ENCODE measurements around the gene WNT16.

The WNT16 gene

GRCh38 chr7:121323515-121324302, 5.1 kb upstream of the WNT16 start:
- H3K27ac Mint-ChIP-seq, result no peak overlapping the region
- H3K9me3 Mint-ChIP-seq, result no peaks in the 10 kb centered on the region
- no peak overlapping the region for H3K4me3 Mint-ChIP-seq
- peaks cover 40% of the 10 kb centered on the region for H3K27me3 Mint-ChIP-seq (ENCODE audit: low read depth)
- no peaks in the 10 kb centered on the region for H3K36me3 Mint-ChIP-seq (ENCODE audit: low read depth)
- DNase-seq (ENCODE audit: low spot score), result no peak
- H3K4me1 Mint-ChIP-seq (ENCODE audit: low read depth), result peaks cover 3% of the 10 kb centered on the region

DNA sequence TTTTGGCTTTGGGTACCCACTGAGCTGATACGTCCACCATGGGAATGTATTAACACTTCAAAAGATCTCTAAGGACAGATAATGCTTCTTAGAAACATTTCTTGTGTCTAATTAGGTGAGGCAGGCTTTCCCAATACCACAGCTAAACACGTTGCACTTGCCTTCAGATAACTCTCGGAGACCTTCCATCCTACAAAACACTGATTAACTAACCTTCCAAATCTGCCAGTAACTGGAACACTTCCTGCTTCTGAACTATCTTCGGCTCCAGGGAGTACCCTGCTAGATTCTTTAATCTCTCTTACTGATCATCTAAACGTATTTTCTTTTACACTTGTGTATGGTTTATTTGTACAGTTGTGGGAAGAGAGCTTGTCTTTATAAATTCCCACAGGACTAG, 1.1 kb upstream of the WNT16 start:
- Mint-ChIP-seq H3K27ac (no peak overlapping the region), H3K27me3 (ENCODE audit: low read depth) (peaks cover 66% of the 10 kb centered on the region), H3K4me3 (no peak overlapping the region), H3K36me3 (ENCODE audit: low read depth) (no peaks in the 10 kb centered on the region), H3K4me1 (ENCODE audit: low read depth) (peaks cover 15% of the 10 kb centered on the region), H3K9me3 (no peaks in the 10 kb centered on the region)
- no peak for DNase-seq (ENCODE audit: low spot score)

DNA sequence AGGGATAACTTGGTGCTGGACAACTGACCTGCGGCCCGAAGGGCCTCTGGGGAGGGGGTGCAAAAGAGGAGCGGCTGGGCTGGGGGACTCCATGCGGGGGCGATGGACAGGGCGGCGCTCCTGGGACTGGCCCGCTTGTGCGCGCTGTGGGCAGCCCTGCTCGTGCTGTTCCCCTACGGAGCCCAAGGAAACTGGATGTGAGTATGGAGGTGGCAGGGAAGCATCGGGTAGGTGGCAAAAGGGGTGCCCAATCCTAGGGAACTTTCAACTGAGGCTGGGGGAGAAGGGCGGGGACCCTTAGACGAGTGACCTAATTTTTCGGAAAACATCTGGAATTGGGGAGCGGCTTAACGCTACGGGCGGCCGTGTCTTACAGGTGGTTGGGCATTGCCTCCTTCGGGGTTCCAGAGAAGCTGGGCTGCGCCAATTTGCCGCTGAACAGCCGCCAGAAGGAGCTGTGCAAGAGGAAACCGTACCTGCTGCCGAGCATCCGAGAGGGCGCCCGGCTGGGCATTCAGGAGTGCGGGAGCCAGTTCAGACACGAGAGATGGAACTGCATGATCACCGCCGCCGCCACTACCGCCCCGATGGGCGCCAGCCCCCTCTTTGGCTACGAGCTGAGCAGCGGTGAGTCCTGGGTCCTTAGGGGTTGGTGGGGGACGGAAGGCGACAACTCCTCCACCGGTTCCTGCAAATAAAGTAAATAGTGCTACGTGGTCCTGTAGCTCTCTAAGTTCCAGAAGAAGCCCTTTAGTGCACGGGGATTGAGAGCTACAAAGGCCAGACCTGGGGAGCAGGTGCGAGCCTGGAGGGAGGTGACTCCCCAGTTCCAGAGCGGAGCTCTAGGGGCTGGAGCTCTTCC, 622 bp downstream of the WNT16 start:
- Mint-ChIP-seq H3K4me1 (ENCODE audit: low read depth) (peaks cover 15% of the 10 kb centered on the region), H3K9me3 (no peaks in the 10 kb centered on the region), H3K4me3 (peak overlapping the region; percentile 62), H3K36me3 (ENCODE audit: low read depth) (no peaks in the 10 kb centered on the region), H3K27me3 (ENCODE audit: low read depth) (peaks cover 63% of the 10 kb centered on the region), H3K27ac (no peak overlapping the region)
- DNase-seq (ENCODE audit: low spot score), result peak; percentile 17

DNA sequence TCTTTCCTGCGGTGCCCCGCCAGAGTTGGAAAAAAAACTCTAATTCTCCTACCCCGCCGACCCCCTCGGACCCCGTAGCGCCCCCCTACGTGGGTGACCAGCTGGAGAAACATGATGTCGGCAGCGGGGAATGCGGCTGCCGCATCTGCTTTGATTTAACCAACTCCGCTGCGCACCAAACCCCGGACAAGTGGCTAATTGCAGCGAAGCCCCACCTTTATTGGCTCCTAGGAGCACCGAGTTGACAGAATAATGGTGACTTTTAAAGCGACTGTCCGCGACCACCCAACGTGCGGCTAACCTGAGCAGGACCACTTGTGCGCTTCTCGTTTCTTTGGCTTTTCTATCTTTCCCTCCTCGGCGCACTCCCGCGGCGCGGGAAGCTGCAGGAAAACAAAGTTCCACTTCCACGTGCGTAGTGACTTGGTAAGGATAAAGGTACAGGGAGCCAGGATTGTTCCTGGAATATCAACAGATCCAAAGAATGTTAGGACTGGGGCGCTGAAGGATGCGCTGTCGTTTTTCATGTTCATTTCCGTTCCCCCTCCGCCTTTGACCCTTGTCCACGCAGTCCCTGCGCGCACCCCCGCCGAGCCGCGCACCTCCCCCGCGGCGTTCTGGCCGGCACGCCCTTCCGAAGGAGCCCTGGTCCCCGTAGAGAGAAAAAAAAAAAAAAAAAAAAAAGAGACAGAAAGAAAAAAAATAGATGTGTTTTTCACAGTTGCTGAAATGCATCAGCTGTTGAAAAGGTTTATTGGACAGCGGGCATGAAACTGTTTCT, 1.4 kb downstream of the WNT16 start:
- Mint-ChIP-seq H3K9me3 (no peaks in the 10 kb centered on the region), H3K36me3 (ENCODE audit: low read depth) (no peaks in the 10 kb centered on the region), H3K27me3 (ENCODE audit: low read depth) (peaks cover 66% of the 10 kb centered on the region), H3K27ac (no peak overlapping the region), H3K4me3 (peak overlapping the region; percentile 62), H3K4me1 (ENCODE audit: low read depth) (peaks cover 15% of the 10 kb centered on the region)
- no peak for DNase-seq (ENCODE audit: low spot score)

GRCh38 chr7:121331048-121331447, 2.2 kb downstream of the WNT16 start:
- DNase-seq (ENCODE audit: low spot score), result no peak
- Mint-ChIP-seq H3K36me3 (ENCODE audit: low read depth) (no peaks in the 10 kb centered on the region), H3K4me3 (no peak overlapping the region), H3K27me3 (ENCODE audit: low read depth) (peaks cover 67% of the 10 kb centered on the region), H3K9me3 (no peaks in the 10 kb centered on the region), H3K4me1 (ENCODE audit: low read depth) (peaks cover 15% of the 10 kb centered on the region), H3K27ac (no peak overlapping the region)

GRCh38 chr7:121331574-121331973, 2.8 kb downstream of the WNT16 start:
- peaks cover 64% of the 10 kb centered on the region for H3K27me3 Mint-ChIP-seq (ENCODE audit: low read depth)
- H3K4me3 Mint-ChIP-seq, result no peak overlapping the region
- H3K27ac Mint-ChIP-seq, result no peak overlapping the region
- DNase-seq (ENCODE audit: low spot score), result no peak
- no peaks in the 10 kb centered on the region for H3K36me3 Mint-ChIP-seq (ENCODE audit: low read depth)
- no peaks in the 10 kb centered on the region for H3K9me3 Mint-ChIP-seq
- peaks cover 15% of the 10 kb centered on the region for H3K4me1 Mint-ChIP-seq (ENCODE audit: low read depth)

GRCh38 chr7:121334376-121334775, 5.6 kb downstream of the WNT16 start:
- no peak overlapping the region for H3K27ac Mint-ChIP-seq
- no peaks in the 10 kb centered on the region for H3K9me3 Mint-ChIP-seq
- peaks cover 7% of the 10 kb centered on the region for H3K4me1 Mint-ChIP-seq (ENCODE audit: low read depth)
- H3K27me3 Mint-ChIP-seq (ENCODE audit: low read depth), result peaks cover 42% of the 10 kb centered on the region
- H3K36me3 Mint-ChIP-seq (ENCODE audit: low read depth), result no peaks in the 10 kb centered on the region
- no peak overlapping the region for H3K4me3 Mint-ChIP-seq
- no peak for DNase-seq (ENCODE audit: low spot score)

DNA sequence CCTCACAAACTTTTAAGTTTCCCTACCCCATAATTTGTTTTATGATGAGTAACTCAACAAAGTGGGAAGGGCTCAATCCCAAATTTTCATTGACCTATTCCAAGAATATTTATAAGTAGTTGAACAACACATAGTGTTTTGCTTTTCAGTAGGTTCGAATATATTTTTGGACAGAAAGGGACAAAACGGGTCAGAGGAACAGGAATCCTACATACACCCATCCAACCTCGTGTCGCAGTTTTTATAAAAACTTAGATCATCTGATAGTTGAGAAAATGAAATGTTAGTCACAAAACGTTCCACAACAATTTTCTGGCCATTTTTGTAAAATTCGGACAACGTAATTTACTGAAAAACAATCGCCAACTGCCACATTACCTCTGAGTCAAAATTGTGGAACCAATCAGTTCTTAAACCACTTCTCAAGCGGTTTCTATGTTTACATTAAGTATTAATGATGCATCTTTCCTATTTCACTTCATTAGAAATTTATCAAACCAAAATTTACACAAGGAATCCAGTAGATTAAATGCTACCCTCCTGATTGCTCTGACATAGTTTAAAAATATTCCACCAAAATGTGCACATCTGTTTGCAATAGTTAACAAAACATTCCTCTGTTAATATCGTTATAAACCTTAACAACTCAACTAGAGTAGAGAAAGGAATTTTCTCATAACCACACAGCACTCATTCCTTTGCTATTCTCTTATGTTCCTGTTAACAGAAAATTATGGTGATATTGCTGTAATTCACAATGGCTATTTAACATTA, 6.3 kb downstream of the WNT16 start:
- Mint-ChIP-seq H3K4me1 (ENCODE audit: low read depth) (peaks cover 3% of the 10 kb centered on the region), H3K27ac (no peak overlapping the region), H3K4me3 (no peak overlapping the region), H3K27me3 (ENCODE audit: low read depth) (peaks cover 35% of the 10 kb centered on the region), H3K9me3 (no peaks in the 10 kb centered on the region), H3K36me3 (ENCODE audit: low read depth) (no peaks in the 10 kb centered on the region)
- no peak for DNase-seq (ENCODE audit: low spot score)

DNA sequence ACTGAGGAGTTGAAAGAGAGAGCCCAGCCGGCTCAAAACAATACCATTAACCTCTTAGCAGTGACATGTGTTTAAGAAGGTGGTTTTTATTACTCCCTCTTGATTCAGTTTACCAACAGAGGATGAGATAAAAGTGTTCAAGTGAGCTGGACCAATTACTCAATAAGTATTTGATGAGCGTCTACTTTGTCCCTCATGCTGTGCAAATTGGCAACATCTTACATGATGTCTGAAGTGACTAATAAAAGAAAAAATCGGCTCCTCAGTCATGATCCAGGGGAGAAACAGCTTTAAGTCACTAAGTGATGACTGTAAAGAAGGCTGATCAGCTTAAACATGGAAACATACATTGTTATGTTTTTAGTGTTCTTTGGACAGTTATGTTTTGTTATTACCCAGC, 7.8 kb downstream of the WNT16 start:
- Mint-ChIP-seq H3K4me3 (no peak overlapping the region), H3K9me3 (no peaks in the 10 kb centered on the region), H3K27me3 (ENCODE audit: low read depth) (peaks cover 23% of the 10 kb centered on the region), H3K27ac (no peak overlapping the region), H3K4me1 (ENCODE audit: low read depth) (no peaks in the 10 kb centered on the region), H3K36me3 (ENCODE audit: low read depth) (no peaks in the 10 kb centered on the region)
- DNase-seq (ENCODE audit: low spot score), result no peak

GRCh38 chr7:121337398-121337797, 8.6 kb downstream of the WNT16 start:
- peaks cover 4% of the 10 kb centered on the region for H3K36me3 Mint-ChIP-seq (ENCODE audit: low read depth)
- peaks cover 20% of the 10 kb centered on the region for H3K27me3 Mint-ChIP-seq (ENCODE audit: low read depth)
- no peak overlapping the region for H3K4me3 Mint-ChIP-seq
- no peaks in the 10 kb centered on the region for H3K9me3 Mint-ChIP-seq
- H3K27ac Mint-ChIP-seq, result no peak overlapping the region
- DNase-seq (ENCODE audit: low spot score), result no peak
- no peaks in the 10 kb centered on the region for H3K4me1 Mint-ChIP-seq (ENCODE audit: low read depth)

DNA sequence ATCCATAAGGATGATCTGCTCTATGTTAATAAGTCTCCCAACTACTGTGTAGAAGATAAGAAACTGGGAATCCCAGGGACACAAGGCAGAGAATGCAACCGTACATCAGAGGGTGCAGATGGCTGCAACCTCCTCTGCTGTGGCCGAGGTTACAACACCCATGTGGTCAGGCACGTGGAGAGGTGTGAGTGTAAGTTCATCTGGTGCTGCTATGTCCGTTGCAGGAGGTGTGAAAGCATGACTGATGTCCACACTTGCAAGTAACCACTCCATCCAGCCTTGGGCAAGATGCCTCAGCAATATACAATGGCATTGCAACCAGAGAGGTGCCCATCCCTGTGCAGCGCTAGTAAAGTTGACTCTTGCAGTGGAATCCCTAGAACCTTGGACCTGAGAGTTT, 10.3 kb downstream of the WNT16 start:
- Mint-ChIP-seq H3K4me3 (no peak overlapping the region), H3K4me1 (ENCODE audit: low read depth) (no peaks in the 10 kb centered on the region), H3K27me3 (ENCODE audit: low read depth) (peaks cover 18% of the 10 kb centered on the region), H3K36me3 (ENCODE audit: low read depth) (peaks cover 8% of the 10 kb centered on the region), H3K9me3 (no peaks in the 10 kb centered on the region), H3K27ac (no peak overlapping the region)
- DNase-seq (ENCODE audit: low spot score), result no peak

- no peak for DNase-seq (ENCODE audit: low spot score)
- Mint-ChIP-seq H3K36me3 (ENCODE audit: low read depth) (peaks cover 8% of the 10 kb centered on the region), H3K4me1 (ENCODE audit: low read depth) (no peaks in the 10 kb centered on the region), H3K27me3 (ENCODE audit: low read depth) (peaks cover 1% of the 10 kb centered on the region), H3K4me3 (no peak overlapping the region), H3K27ac (no peak overlapping the region), H3K9me3 (no peaks in the 10 kb centered on the region)
Measured at GRCh38 chr7:121341933-121342332, 13.1 kb downstream of the WNT16 start.

DNA sequence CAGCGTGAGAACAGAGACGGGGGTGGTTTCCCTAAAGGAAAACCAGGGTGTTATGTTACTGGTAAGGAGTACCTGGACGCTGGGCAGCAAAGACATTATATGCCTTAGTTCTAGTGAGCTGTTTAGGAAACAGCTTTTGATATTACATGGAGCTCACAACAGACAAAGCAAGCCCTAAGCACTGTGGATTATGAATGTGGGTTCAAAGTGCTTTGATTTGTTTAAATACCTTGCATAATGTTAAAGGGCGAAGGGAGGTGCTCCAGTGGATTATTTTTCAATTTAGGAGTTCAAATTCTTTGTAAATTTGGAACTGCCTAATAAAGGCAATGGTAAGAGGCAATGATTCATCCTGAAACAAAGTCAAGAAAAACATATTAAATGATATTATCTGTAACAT, 13.8 kb downstream of the WNT16 start:
- Mint-ChIP-seq H3K4me3 (no peak overlapping the region), H3K36me3 (ENCODE audit: low read depth) (peaks cover 12% of the 10 kb centered on the region), H3K9me3 (no peaks in the 10 kb centered on the region)

More for the DNA sequence above, 13.8 kb downstream of the WNT16 start:
- no peak for DNase-seq (ENCODE audit: low spot score)
- no peaks in the 10 kb centered on the region for H3K4me1 Mint-ChIP-seq (ENCODE audit: low read depth)
- H3K27ac Mint-ChIP-seq, result no peak overlapping the region
- H3K27me3 Mint-ChIP-seq (ENCODE audit: low read depth), result peaks cover 1% of the 10 kb centered on the region
